K562 (cell line): ENCODE results near the gene POLA1. TPM values are rescaled to one million over a fixed set of nuclear protein-coding genes. Genes with fewer than 3 reads are reported as not detected.

Source experiments
- CSDE1 ChIP-seq, 2 experiments: fragments of 450-650 bp; IDR thresholded peaks; 2 replicates each; pipeline ENCODE4 v1.6.1; 2016; ENCODE audit warnings: mild to moderate bottlenecking in 1 of 2
- DPF2 ChIP-seq: fragments of 450-650 bp; IDR thresholded peaks from 2 replicates; pipeline ENCODE4 v1.6.1; 2016
- ESRRA ChIP-seq: fragments of 450-650 bp; IDR thresholded peaks from 2 replicates; pipeline ENCODE4 v1.6.1; 2014; ENCODE audit warnings: low read depth, mild to moderate bottlenecking, moderate library complexity, borderline replicate concordance
- FIP1L1 ChIP-seq: fragments of 200-400 bp; formaldehyde crosslinking; IDR thresholded peaks from 2 replicates; pipeline ENCODE4 v1.6.1; 2018; ENCODE audit warnings: mild to moderate bottlenecking, low read depth, low read length; ENCODE audit not compliant: poor library complexity, severe bottlenecking
- KDM1A ChIP-seq, 2 experiments: fragments of 450-650 bp; IDR thresholded peaks; 2 replicates each; pipeline ENCODE4 v1.6.1; 2016; ENCODE audit warnings: mild to moderate bottlenecking in 2 of 2
- NCOA4 ChIP-seq: fragments of 450-650 bp; IDR thresholded peaks from 2 replicates; pipeline ENCODE4 v1.6.1; 2018; ENCODE audit warnings: mild to moderate bottlenecking; ENCODE audit not compliant: partially characterized antibody
- SIX5 ChIP-seq, 2 experiments: IDR thresholded peaks; 2 replicates each; pipeline ENCODE4 v1.6.1; 2011; ENCODE audit warnings: low read length in 2 of 2, borderline replicate concordance in 1 of 2, low read depth in 1 of 2, mild to moderate bottlenecking in 1 of 2, moderate library complexity in 1 of 2; ENCODE audit not compliant: insufficient read depth in 1 of 2
- SP1 ChIP-seq: sonication (generic); formaldehyde crosslinking; IDR thresholded peaks from 2 replicates; pipeline ENCODE4 v1.8.1; 2022; ENCODE audit warnings: mild to moderate bottlenecking, missing genetic modification reagents
- TAF7 ChIP-seq: fragments of 450-650 bp; IDR thresholded peaks from 2 replicates; pipeline ENCODE4 v1.6.1; 2016; ENCODE audit warnings: missing genetic modification characterization, missing compliant biosample characterization
- TBP ChIP-seq: optimal IDR thresholded peaks from 2 replicates; pipeline ENCODE3; 2011; ENCODE audit warnings: low read depth, low read length, improper control_type of control experiment
- XRCC4 ChIP-seq: IDR thresholded peaks from one replicate; pipeline ENCODE4 v1.6.1; 2011; ENCODE audit not compliant: insufficient read depth, insufficient read length; ENCODE audit errors: extremely low read depth
- ZFP1 ChIP-seq: fragments of 450-650 bp; formaldehyde crosslinking; IDR thresholded peaks from 2 replicates; pipeline ENCODE4 v1.4.0; 2020; ENCODE audit warnings: mild to moderate bottlenecking, mixed read lengths
- polyA plus RNA-seq, 8 experiments: library from polyadenylated mRNA; depleted of rRNA in 4 of 8; stranded (reverse) in 5 of 8; unstranded in 3 of 8; fragments of >200 nt; fragmentation: Nextera tagmentation in 2 of 8; fragmentation: Illumina TruSeq in 1 of 8; extraction: Ambion mirVana in 2 of 8; extraction: Trizol in 1 of 8; gene quantifications; 2 replicates each; pipeline versions ENCODE4 v1.2.1 to v1.2.3, GENCODE V29; 2011 to 2014; ENCODE audit warnings: inconsistent platforms in 1 of 8, missing spikeins in 1 of 8
- total RNA-seq, 7 experiments: library from RNA; depleted of rRNA in 6 of 7; stranded (reverse); fragments of >200 nt in 6 of 7; fragmentation: Illumina TruSeq in 2 of 7; extraction: Trizol in 2 of 7; gene quantifications; 2 replicates each; pipeline versions ENCODE4 v1.2.1 to v1.2.3, GENCODE V29; 2011 to 2021; ENCODE audit warnings: low replicate concordance in 1 of 7
- TF ChIP-seq, protein P1 (sequence below), 3 experiments: fragments of 200-800 bp in 1 of 3; fragments of 250-450 bp in 1 of 3; fragments of 450-650 bp in 1 of 3; sonication (Bioruptor Pico) in 1 of 3; sonication (Bioruptor generic) in 1 of 3; formaldehyde crosslinking in 1 of 3; IDR thresholded peaks; 2 replicates each; pipeline versions ENCODE4 v1.6.1 to v1.8.0; 2016 to 2022; ENCODE audit warnings: mild to moderate bottlenecking in 2 of 3, missing genetic modification characterization in 2 of 3, missing compliant biosample characterization in 1 of 3, moderate library complexity in 1 of 3
- TF ChIP-seq, protein P2 (sequence below): sonication (generic); formaldehyde crosslinking; IDR thresholded peaks from 2 replicates; pipeline ENCODE4 v1.8.0; 2023; ENCODE audit warnings: mild to moderate bottlenecking, missing genetic modification reagents

Gene POLA1
- total and polyA plus RNA-seq, 9 of the 15 experiments (the other 6 are each of a cell fraction or from before 2014, with no cell fraction given): 8.6 to 48.4 (median 27.4) TPM

DNA sequence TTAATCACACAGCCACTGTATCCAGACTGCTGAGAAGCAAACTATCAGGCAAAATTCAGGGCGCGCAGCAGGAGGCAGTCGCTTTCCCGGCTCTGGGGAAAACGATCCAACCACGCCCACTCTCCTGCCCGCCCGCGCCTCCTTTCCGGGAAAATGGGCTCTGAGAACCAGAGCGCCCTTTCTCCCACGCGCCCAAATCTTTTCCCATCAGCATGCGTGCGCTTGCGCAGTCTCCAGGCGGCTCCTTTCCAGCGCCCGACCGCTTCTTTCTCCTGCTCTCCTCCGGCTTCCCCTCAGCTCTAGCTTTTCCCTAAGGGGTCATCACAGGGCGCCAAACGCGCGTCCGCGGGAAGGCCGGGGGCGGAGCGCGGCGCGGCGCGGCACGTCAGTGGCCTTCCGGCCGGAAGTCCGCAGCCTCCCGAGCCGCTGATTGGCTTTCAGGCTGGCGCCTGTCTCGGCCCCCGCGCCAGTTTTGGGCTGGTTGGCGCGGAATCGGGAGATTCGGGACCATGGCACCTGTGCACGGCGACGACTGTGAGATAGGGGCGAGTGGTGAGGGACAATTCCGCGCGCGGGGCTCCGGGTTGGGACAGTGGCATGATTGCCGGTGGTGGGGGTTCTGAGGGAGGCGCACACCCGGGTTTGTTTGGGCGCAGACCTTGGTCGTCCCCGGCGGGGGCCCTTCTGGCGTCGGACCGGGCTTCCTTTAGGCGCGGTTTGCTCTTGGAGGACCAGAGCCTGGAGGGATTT lies at the start of gene POLA1 (continued):
- TF ChIP-seq ZFP1 (CRISPR knock-in tag): no peak
- TF ChIP-seq, protein P1, sequence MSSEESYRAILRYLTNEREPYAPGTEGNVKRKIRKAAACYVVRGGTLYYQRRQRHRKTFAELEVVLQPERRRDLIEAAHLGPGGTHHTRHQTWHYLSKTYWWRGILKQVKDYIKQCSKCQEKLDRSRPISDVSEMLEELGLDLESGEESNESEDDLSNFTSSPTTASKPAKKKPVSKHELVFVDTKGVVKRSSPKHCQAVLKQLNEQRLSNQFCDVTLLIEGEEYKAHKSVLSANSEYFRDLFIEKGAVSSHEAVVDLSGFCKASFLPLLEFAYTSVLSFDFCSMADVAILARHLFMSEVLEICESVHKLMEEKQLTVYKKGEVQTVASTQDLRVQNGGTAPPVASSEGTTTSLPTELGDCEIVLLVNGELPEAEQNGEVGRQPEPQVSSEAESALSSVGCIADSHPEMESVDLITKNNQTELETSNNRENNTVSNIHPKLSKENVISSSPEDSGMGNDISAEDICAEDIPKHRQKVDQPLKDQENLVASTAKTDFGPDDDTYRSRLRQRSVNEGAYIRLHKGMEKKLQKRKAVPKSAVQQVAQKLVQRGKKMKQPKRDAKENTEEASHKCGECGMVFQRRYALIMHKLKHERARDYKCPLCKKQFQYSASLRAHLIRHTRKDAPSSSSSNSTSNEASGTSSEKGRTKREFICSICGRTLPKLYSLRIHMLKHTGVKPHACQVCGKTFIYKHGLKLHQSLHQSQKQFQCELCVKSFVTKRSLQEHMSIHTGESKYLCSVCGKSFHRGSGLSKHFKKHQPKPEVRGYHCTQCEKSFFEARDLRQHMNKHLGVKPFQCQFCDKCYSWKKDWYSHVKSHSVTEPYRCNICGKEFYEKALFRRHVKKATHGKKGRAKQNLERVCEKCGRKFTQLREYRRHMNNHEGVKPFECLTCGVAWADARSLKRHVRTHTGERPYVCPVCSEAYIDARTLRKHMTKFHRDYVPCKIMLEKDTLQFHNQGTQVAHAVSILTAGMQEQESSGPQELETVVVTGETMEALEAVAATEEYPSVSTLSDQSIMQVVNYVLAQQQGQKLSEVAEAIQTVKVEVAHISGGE (CRISPR knock-in tag; IDR thresholded peaks at IDR 0.05): peak in 1 of 3 experiments; percentile 88; a peak in 2 of 6 replicates
- TF ChIP-seq KDM1A (IDR thresholded peaks at IDR 0.05): no peak
- peak; percentile 78 for TF ChIP-seq TBP
- no peak for TF ChIP-seq NCOA4
- TF ChIP-seq, protein P2, sequence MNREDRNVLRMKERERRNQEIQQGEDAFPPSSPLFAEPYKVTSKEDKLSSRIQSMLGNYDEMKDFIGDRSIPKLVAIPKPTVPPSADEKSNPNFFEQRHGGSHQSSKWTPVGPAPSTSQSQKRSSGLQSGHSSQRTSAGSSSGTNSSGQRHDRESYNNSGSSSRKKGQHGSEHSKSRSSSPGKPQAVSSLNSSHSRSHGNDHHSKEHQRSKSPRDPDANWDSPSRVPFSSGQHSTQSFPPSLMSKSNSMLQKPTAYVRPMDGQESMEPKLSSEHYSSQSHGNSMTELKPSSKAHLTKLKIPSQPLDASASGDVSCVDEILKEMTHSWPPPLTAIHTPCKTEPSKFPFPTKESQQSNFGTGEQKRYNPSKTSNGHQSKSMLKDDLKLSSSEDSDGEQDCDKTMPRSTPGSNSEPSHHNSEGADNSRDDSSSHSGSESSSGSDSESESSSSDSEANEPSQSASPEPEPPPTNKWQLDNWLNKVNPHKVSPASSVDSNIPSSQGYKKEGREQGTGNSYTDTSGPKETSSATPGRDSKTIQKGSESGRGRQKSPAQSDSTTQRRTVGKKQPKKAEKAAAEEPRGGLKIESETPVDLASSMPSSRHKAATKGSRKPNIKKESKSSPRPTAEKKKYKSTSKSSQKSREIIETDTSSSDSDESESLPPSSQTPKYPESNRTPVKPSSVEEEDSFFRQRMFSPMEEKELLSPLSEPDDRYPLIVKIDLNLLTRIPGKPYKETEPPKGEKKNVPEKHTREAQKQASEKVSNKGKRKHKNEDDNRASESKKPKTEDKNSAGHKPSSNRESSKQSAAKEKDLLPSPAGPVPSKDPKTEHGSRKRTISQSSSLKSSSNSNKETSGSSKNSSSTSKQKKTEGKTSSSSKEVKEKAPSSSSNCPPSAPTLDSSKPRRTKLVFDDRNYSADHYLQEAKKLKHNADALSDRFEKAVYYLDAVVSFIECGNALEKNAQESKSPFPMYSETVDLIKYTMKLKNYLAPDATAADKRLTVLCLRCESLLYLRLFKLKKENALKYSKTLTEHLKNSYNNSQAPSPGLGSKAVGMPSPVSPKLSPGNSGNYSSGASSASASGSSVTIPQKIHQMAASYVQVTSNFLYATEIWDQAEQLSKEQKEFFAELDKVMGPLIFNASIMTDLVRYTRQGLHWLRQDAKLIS (CRISPR knock-in tag): no peak; the same call in 1 of the 2 replicates
- TF ChIP-seq XRCC4: no peak
- peak; percentile 89 for TF ChIP-seq SP1 (CRISPR knock-in tag)
- no peak for TF ChIP-seq DPF2
- 0 out of 2 replicates have a peak, but pooled peaks have one; percentile 27 for TF ChIP-seq ESRRA
- TF ChIP-seq CSDE1 (IDR thresholded peaks at IDR 0.05): peak in 1 of 2 experiments; percentile 67; a peak in 1 of 4 replicates
- TF ChIP-seq FIP1L1: peak; percentile 77
- TF ChIP-seq SIX5 (IDR thresholded peaks at IDR 0.05; ENCODE audit: borderline replicate concordance in 1 of 2, insufficient read depth in 1 of 2, low read depth in 1 of 2, low read length in 2 of 2): 0 out of 4 replicates have a peak, but pooled peaks of 1 of the 2 experiments have one; percentile 13
- no peak for TF ChIP-seq TAF7
